ENCODE measurements around the gene TTL. TPM values are rescaled to one million over a fixed set of nuclear protein-coding genes. Genes with fewer than 3 reads are reported as not detected.
"Not testable (repeated sequence)": the region's sequence is repeated elsewhere in the genome, so short reads cannot be mapped to it uniquely, and the experiment has no call there.

TTL gene
- total RNA-seq, 1 experiment from 2014 or later: 31.4 TPM

DNA sequence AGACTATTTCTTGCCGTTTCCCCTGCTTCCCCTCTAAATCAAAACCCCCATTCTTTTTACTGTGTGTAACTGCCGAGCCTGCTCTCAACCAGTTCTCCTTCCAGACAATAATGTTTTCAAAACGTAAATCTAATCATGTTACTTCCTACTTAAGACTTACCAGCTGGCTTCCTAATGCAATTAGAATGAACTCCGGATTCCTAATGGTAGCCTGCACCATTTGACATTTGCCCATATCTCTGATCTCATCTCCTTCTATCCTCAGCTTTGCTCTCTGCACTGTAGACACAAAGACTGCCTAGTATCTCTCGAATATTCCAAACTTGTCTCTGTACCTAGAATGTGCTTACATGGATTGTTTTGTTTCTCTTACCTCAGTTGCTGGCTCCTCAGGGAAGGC, 12.9 kb downstream of the TTL start:
- peak overlapping the region; percentile 84 for H3K27ac ChIP-seq (ENCODE audit: low read length)
- intact Hi-C loops (cut with micrococcal nuclease): no loop called here
- H4K20me1 ChIP-seq (ENCODE audit: low read length): no peaks in the 10 kb centered on the region
- no peaks in the 10 kb centered on the region for H3K27me3 ChIP-seq (ENCODE audit: low read length)
- no peak for ATAC-seq
- H3F3A ChIP-seq (ENCODE audit: low read length, unreplicated experiment): peaks cover 7% of the 10 kb centered on the region
- no TSS peak for BruUV-seq (replicated peaks)
- H3K4me1 ChIP-seq (ENCODE audit: insufficient read depth, low read length): peaks cover 44% of the 10 kb centered on the region
- ChIA-PET CTCF (no interaction called here), POLR2A (ENCODE audit: unreplicated experiment) (no interaction called here)
- no peak overlapping the region for H3K4me2 ChIP-seq (ENCODE audit: low read length)
- peaks cover 9% of the 10 kb centered on the region for H3K36me3 ChIP-seq (ENCODE audit: low read depth, low read length)
- H2AFZ ChIP-seq (ENCODE audit: low read length): no peak overlapping the region
- no peak overlapping the region for H3K9ac ChIP-seq (ENCODE audit: low read length)
- peaks cover 12% of the 10 kb centered on the region; the same call in 1 of the 2 replicates for H3K79me2 ChIP-seq (ENCODE audit: low read length)
- no peak overlapping the region for H3K4me3 ChIP-seq (ENCODE audit: low read length)
- no peak for DNase-seq
- no peaks in the 10 kb centered on the region for H3K9me2 ChIP-seq (replicated peaks; ENCODE audit: low read length)
- TF ChIP-seq EZH2phosphoT487 (IDR thresholded peaks at IDR 0.05; ENCODE audit: borderline replicate concordance, low read length) (no peak), EZH2 (IDR thresholded peaks at IDR 0.05; ENCODE audit: low read length, unreplicated experiment) (no peak)
- TF ChIP-seq, protein P1, sequence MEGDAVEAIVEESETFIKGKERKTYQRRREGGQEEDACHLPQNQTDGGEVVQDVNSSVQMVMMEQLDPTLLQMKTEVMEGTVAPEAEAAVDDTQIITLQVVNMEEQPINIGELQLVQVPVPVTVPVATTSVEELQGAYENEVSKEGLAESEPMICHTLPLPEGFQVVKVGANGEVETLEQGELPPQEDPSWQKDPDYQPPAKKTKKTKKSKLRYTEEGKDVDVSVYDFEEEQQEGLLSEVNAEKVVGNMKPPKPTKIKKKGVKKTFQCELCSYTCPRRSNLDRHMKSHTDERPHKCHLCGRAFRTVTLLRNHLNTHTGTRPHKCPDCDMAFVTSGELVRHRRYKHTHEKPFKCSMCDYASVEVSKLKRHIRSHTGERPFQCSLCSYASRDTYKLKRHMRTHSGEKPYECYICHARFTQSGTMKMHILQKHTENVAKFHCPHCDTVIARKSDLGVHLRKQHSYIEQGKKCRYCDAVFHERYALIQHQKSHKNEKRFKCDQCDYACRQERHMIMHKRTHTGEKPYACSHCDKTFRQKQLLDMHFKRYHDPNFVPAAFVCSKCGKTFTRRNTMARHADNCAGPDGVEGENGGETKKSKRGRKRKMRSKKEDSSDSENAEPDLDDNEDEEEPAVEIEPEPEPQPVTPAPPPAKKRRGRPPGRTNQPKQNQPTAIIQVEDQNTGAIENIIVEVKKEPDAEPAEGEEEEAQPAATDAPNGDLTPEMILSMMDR (conservative IDR thresholded peaks at IDR 0.05; ENCODE audit: low read depth, low read length): no peak
- H3K9me3 ChIP-seq (ENCODE audit: low read length): no peaks in the 10 kb centered on the region

DNA sequence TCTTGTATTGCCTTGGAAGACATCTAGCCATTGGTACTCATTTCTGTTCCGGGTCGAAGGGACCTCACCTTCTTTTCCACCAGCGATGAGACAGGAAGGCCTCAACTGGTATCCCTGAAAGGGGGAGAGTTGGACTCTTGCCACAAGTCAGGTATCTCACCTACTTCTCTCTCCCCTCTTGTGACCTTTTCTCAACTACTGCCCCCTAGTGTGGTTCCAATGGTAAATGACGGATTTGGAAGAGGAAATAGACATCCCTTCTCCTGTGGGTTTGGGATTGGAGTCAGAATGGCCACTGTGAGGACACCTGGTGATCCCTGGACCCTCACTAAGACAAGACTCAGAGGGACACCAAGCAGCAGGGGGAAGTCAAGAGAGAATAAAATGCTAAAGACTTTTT, 13.9 kb downstream of the TTL start:
- BruUV-seq (replicated peaks); H3K79me2 ChIP-seq (ENCODE audit: low read length); CTCF ChIA-PET; intact Hi-C loops (cut with micrococcal nuclease); ATAC-seq; H2AFZ ChIP-seq (ENCODE audit: low read length); H3K9me3 ChIP-seq (ENCODE audit: low read length); H4K20me1 ChIP-seq (ENCODE audit: low read length); H3K9ac ChIP-seq (ENCODE audit: low read length); POLR2A ChIA-PET (ENCODE audit: unreplicated experiment); H3K9me2 ChIP-seq (replicated peaks; ENCODE audit: low read length); H3K27ac ChIP-seq (ENCODE audit: low read length); H3F3A ChIP-seq (ENCODE audit: low read length, unreplicated experiment); H3K36me3 ChIP-seq (ENCODE audit: low read depth, low read length); H3K4me3 ChIP-seq (ENCODE audit: low read length); H3K4me2 ChIP-seq (ENCODE audit: low read length); H3K27me3 ChIP-seq (ENCODE audit: low read length); DNase-seq: not testable (repeated sequence)
- peaks cover 39% of the 10 kb centered on the region for H3K4me1 ChIP-seq (ENCODE audit: insufficient read depth, low read length)

DNA sequence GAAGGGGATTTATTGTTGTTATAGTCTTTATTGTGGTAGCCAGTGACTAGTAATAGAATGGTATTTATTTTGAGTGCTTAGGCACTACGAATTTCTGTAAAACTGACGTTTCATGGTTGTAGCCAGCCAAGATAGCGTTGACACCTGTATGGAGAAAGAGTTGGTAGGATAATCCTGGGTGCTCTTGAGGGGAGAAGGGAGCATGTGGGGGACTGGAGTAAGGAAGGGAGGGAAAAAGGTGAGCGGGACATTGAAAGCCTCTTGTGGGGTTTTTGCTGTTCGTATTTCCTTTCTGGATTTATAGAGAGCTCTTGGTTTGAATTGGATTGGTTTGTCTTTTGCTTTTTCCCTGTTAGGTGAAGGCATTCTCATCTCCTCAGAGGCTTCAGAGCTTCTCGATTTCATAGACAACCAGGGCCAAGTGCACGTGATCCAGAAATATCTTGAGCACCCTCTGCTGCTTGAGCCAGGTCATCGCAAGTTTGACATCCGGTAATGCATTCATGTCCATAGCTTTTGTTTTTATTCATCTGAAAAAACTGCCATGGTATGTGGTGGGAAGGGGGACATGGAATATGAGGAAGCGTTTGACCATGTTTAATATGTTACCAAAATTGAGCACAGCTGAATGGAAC, 19.0 kb downstream of the TTL start:
- H3K9me3 ChIP-seq (ENCODE audit: low read length); H3F3A ChIP-seq (ENCODE audit: low read length, unreplicated experiment); intact Hi-C loops (cut with micrococcal nuclease); H3K36me3 ChIP-seq (ENCODE audit: low read depth, low read length); H2AFZ ChIP-seq (ENCODE audit: low read length); H3K27ac ChIP-seq (ENCODE audit: low read length); POLR2A ChIA-PET (ENCODE audit: unreplicated experiment); H3K4me2 ChIP-seq (ENCODE audit: low read length); H3K9me2 ChIP-seq (replicated peaks; ENCODE audit: low read length); BruUV-seq (replicated peaks); H3K27me3 ChIP-seq (ENCODE audit: low read length); H3K79me2 ChIP-seq (ENCODE audit: low read length); H3K4me1 ChIP-seq (ENCODE audit: insufficient read depth, low read length); H3K4me3 ChIP-seq (ENCODE audit: low read length); H4K20me1 ChIP-seq (ENCODE audit: low read length); H3K9ac ChIP-seq (ENCODE audit: low read length): not testable (repeated sequence)
- CTCF ChIA-PET: interaction anchor here (0.5 to 0.6 kb wide), 3 partner anchors 9 to 24 kb away, joined by 3 to 6 read pairs (median 4); no protein-coding TSS in a partner anchor
- ATAC-seq (peak; percentile 70), DNase-seq (peak; percentile 59)

DNA sequence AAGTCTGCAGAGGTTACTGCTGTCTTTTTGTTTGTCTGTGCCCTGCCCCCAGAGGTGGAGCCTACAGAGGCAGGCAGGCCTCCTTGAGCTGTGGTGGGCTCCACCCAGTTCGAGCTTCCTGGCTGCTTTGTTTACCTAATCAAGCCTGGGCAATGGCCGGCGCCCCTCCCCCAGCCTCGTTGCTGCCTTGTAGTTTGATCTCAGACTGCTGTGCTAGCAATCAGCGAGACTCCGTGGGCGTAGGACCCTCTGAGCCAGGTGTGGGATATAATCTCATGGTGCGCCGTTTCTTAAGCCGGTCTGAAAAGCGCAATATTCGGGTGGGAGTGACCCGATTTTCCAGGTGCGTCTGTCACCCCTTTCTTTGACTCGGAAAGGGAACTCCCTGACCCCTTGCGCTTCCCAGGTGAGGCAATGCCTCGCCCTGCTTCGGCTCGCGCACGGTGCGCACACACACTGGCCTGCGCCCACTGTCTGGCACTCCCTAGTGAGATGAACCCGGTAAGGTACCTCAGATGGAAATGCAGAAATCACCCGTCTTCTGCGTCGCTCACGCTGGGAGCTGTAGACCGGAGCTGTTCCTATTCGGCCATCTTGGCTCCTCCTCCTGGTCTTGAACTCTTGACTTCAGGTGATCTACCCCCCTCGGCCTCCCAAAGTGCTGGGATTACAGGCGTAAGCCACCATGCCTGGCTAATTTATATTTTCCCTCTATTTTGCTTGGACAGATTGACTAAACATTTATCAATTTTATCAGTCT, 27.5 kb downstream of the TTL start:
- H3F3A ChIP-seq (ENCODE audit: low read length, unreplicated experiment); ATAC-seq; CTCF ChIA-PET; H3K4me1 ChIP-seq (ENCODE audit: insufficient read depth, low read length); H3K79me2 ChIP-seq (ENCODE audit: low read length); H3K9me3 ChIP-seq (ENCODE audit: low read length); BruUV-seq (replicated peaks); H3K27ac ChIP-seq (ENCODE audit: low read length); H3K9ac ChIP-seq (ENCODE audit: low read length); DNase-seq; intact Hi-C loops (cut with micrococcal nuclease); H3K4me2 ChIP-seq (ENCODE audit: low read length); H3K27me3 ChIP-seq (ENCODE audit: low read length); H3K9me2 ChIP-seq (replicated peaks; ENCODE audit: low read length); H4K20me1 ChIP-seq (ENCODE audit: low read length); H2AFZ ChIP-seq (ENCODE audit: low read length); POLR2A ChIA-PET (ENCODE audit: unreplicated experiment); H3K4me3 ChIP-seq (ENCODE audit: low read length): not testable (repeated sequence)
- peaks cover 11% of the 10 kb centered on the region for H3K36me3 ChIP-seq (ENCODE audit: low read depth, low read length)
